H4 (cell line): ENCODE data around the gene GNB1. TPM values are rescaled to one million over a fixed set of nuclear protein-coding genes. Genes with fewer than 3 reads are reported as not detected.
A peak's percentile ranks its signal among the peaks of the same experiment; 100 is the strongest.
"Not testable (repeated sequence)": the region's sequence is repeated elsewhere in the genome, so short reads cannot be mapped to it uniquely, and the experiment has no call there.

Experiments used
- DNase-seq: peaks from one replicate; pipeline ENCODE4 v3.0.0-alpha.2; 2015; ENCODE audit warnings: low spot score
- total RNA-seq: library from RNA; depleted of rRNA; stranded (reverse); fragments of >200 nt; shearing (Covaris generic); gene quantifications from 2 replicates; pipeline ENCODE4 v1.2.3, GENCODE V29; 2014; rRNA removed

GNB1 gene
- total RNA-seq = 75.8 and 79.8 TPM in 2 replicates

DNA sequence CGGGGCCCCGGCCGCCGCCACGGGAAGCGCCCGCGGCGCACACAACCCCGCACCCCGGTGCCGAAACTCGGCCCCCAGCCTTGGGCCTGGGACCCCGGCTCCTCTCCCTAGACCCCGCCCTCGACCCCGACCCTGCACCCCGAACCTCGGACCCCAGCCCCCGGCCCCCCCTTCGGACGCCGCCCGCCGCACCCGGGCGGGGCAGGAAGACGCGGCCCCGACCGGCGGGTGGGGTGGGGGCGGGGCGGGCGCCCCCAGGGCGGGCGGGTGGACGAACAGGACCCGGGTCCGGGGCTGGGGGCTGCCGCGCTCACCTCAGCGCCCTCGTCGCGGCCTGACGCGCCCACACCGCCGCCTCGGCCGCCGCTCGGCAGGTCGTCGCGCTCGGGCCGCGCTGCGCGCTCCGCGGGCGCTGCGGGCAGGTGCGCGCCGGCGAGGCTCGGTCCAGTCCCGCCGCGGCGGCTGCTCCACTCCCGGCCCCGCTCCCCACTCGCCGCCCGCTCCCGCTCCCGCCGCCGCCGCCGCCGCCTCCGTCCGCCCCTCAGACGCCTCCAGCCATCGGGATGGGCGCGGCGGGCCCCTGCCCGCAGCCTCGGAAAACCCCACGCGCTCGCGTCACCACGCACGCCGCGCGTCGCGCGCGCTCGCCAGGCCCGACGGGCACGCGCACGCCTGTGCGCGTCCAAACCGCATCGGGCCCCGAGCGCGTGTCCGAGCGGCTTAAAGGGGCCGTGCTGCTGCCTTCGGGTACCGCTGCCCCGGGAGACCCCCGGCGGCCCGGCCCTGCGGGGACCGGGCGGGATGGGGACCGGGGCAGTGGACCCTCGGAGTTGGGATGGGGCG is at the start of gene GNB1:
TSS of gene GNB1 (minus strand) at position 582 of the 843 bp plus-strand sequence. CDS start 65,634 bp downstream, outside the sequence.
- peak; percentile 83 for DNase-seq

DNA sequence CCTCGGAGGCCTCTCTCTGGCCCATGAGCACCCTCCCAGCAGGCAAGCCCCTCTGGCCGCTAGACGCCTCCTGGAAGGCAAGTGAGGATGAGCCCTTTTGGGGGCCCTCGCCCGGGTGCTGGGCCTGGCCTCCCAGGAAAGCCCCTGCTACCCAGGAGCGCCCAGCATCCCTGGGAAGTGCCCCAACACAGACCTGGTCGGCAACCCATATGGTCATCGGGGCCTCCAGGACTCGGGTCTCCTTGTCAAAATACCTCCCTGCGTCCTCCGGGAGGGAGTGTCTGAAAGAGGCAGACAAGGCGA is 49.2 kb upstream of the GNB1 start:
- DNase-seq = no peak

DNA sequence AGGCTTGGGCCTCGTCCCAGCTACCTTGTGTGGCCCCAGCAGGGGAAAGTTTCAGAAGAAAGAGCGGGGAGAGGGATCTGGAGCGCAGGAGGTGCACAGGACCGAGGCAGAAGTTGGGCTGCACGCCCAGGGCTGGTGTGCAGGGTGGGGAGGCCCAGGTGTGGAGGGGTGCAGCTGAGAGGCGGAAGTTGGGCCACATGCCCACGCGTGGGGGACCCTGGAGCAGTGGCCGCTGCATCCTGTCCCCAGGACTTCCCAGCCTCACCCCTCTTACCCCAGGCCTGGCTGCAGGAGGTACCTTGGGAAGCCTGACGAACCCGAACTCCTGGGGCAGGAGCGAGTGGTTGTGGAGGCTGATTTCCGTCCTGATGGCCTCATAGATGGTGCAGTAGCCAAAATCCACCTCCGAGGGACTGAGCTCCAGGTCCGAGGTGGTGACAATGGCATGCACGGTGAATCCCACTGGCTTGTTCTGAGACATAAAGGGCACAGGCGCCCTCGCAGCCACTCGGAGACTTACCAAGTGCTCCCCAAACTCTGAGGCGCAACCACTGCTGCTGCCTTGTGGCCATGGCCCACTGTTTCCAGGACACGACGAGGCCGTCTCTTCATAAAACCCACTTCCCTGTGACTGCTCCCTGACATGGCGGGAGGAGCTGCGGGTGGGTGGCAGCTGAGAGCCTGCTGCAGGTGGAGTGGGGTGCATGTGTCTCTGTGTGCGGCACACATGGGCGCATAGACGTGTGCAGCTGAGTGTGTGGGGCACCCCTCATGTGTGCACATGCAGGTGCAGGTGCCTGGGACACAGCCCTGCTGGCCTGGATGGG is 48.6 kb upstream of the GNB1 start:
- DNase-seq = no peak

DNA sequence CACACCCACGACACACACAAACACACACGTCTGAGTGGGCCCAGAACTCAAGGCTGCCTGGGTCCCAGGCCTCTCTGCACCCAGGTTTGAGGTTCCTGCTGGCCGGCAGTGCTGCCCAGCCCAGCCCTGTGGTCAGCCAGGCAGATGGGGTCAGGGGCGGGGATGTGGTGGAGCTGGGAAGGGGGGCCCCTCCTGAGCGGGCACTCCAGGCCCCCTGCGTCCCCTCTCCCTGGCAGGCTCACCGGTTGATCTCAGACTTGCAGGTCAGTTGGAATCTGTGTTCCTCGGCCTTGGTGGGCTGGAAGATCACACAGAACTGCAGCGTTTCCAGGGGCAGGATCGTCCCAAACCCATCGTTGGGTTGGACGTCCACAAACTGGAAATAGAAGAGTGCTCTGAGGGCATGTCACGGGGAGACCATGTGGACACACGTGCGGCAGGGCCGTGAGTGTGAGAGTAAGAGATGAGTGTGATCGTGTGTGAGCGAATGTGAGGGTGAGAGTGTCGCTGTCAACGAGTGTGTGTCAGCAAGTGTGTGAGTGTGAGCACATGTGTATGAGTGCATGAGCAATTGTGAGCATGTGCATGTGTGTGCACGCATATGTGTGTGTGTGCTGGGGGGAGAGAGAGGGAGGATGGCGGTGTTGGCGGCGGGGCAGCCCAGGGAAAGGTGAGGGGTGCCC is 47.9 kb upstream of the GNB1 start:
- no peak for DNase-seq

DNA sequence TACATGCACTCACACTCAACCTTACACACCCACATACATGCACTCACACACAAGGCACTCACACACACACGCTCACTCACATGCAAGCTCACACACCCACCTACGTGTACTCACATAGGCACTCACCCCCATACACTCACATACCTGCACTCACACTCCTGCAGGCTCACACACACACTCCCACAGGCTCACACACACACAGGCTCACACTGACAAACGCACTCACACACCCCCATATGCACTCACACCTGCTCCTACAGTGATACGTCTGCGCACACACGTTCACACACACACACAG is 47.3 kb upstream of the GNB1 start:
- DNase-seq = no peak

DNA sequence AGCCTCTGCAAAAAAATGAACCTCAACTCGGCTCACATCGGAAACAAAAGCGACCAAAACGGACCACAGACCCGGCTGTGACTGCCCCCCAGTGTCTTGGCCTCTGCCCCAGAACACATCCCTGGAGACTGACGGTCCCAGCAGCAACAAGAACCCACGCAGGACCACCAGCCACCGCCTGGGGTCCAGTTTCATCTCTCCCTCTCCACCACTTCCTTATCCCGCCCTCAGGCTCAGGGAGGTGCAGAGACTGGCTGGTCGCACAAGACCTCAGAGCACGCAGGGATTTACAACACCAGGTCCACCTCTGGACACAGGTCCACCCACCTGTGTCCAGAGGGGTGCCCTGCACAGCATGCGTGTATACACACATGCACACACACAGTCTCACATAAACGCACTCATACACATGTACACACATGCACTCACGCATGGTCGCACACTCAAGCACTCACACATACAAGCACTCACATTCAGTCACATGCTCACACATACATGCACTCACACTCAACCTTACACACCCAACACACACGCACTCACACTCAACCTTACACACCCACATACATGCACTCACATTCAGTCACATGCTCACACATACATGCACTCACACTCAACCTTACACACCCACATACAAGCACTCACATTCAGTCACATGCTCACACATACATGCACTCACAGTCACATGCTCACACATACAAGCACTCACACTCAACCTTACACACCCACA is 46.8 kb upstream of the GNB1 start:
- no peak for DNase-seq

DNA sequence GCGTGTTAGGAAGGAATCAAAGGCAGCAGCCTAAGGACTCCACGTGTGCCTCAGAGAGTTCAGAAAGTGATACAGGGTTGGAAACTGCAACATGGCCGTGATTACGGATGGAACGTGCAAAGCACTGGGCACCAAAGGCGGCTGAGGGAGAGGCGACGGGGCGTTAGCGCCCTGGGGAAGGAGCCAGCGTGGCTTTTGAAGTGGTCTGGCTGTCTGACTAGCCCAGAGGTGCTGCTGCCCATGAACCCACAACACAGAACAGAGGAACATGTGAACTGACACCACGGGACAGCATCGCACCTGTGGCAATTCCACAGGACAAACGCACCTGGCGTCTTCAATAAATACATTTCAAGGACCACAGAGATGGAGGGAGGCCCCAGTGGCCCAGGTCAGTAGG is 46.2 kb upstream of the GNB1 start:
- DNase-seq = no peak

DNA sequence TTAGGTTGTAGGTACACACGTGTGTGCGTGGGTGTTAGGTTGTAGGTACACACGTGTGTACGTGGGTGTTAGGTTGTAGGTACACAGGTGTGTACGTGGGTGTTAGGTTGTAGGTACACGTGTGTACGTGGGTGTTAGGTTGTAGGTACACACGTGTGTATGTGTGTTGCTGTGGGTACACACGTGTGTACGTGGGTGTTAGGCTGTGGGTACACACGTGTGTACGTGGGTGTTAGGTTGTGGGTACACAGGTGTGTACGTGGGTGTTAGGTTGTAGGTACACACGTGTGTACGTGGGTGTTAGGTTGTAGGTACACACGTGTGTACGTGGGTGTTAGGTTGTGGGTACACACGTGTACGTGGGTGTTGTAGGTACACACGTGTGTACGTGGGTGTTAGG is 44.0 kb upstream of the GNB1 start:
- not testable (repeated sequence) for DNase-seq

DNA sequence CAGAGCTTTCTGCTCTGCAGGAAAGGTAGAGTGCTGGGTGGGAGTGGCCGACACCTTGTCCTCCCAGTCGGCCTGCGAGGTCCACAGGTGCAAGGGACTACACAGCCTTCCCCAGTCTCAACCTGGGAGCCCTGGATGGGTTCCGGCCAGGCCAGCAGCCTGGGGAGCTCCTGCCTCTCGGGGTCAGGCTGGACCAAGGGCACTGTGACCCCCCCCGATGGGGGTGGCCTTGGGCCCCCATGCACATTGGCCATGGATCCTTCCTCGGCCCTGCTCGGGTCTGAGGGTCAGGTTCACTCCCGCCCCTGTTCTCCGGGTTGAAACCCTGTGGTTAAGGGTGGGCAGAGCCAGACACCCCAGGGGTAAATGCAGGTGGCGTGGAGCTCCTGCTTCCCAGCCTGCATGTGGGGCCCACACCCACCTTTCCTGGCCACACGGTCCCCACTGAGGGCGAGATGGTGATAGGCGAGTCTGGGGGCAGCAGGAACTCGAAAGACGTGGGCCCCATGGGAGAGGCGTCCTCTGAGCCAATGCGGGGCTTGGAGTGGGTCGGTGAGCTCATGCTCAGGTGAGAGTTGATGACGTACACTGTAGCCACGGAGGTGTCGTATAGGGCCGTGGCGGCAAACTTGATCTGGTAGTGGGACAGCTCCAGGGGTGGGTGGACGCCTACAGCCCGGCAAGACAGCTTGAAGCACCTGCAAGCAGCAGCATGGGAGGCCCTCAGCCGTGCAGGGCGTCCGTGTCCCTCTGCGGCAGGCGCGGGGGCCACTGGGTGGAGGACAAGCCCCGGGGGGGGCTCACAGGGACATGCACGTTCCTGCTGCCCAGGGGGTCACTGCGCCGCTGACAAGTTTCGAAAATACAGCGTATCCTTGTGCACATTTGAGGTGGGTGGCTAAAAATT is 39.0 kb upstream of the GNB1 start:
- no peak for DNase-seq

DNA sequence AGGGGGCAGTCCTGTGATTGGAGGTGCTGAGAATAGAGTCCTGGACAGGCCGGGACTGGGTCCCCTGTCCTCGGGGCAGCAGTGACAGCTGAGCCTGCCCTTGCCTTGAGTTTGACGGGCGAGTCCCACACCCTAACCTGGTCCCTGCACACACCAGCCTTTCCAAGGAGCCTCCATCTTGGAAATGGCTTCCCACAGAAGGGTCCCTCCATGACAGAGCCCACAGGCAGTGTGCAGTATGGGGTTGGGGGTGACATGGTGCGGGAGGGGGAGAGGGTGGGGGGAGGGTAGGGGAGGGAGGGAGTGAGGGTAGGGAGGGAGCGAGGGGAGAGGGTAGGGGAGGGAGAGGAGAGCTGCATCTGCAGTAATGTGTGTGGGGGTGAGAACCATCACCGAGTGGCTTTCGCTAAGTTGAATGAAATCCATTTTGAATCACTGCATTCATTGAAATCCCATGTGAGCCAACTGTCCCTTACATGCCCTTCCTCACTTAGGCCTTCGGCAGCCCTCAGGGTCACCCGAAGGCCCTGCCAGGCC is 38.3 kb upstream of the GNB1 start:
- no peak for DNase-seq

DNA sequence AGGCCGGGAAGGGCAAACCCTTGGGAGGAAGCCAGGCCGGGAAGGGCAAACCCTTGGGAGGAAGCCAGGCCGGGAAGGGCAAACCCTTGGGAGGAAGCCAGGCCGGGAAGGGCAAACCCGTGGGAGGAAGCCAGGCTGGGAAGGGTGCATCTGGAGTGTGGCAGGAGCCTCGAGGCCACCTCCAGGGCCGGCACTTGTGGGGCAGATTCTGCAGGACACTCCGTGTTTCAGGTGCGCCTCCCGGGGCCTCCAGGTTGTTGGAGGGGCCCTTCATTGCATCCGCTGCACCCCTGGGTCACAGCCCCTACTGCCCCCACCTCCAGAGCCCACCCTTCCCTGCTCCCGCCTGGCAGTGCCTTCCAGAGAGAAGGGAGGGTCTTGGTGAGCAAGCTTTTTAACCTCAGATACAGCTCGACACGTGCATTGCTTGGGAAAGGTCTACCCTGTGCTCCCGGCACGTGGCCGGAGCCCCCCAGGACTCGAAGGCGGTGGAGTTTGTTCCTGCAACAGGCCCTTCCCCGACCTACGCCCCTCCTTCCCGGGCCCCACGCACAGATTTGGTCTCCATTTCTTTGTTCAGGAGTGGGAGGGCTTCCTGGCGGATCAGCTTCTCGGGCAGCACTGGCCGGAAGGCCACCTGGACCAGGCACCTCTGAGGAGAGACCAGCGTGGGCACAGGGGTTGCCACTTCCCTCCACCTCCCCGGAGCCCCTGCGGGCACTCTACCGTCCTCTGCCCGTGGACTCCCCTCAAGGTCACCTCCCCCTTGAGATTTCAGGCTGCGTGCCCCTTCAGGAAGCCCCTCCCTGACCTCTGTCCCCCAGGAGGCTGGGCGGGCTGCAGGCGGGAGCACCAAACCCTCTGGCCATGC is 37.6 kb upstream of the GNB1 start:
- no peak for DNase-seq

DNA sequence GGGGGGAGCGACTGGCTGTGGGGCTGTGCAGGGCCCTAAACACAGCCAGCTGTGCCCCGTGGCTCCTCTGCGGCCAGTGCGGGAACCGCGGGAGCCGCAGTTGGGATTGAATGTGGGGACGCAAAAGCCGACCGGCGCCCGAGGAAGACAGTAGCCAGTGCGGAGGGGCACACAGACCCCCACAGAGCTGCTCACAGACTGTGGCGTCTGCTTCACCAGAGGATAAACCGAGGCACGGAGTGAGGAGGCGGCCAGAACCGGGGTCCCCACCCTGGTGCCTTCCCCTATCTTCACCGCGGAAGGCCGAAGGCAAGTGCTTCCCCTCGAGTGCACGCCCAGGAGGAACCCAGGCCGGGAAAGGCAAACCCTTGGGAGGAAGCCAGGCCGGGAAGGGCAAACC is 36.9 kb upstream of the GNB1 start:
- no peak for DNase-seq

DNA sequence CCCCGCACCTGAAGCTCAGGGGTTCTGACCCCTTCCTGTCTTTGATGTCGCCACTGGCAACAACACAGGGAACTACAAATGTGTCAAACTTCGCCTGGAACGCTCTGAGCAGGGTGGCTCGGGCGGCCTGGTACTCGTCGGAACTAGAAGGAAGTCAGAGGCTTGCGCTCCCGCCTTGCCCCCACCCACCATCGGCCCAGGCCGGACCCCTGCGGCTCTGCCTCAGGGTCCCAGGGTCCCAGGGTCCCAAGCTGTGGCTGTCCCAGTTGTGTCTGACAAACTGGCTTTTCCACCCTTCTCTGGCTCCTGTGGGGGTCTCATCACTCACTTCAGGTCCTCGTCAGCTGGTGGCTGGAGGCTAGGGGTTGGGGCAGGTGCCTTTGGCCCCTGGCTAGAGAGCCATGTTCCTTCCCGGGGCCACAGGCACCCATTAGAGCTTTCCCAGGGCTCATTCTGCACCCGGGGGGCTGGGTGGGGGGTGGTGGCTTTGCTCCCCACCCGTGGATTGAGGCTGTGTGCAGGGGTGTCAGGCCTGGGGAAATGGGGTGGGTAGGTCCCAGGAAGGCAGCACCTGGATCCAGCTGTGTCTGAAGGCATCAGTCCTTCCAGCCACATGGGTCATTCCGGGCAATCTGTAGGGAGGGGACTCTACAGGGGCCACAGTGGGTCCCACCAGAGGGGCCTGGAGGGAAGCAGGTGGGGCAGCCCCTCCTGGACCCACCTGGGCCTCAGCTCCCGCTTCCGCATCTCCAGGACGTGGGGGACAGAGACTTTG is 36.2 kb upstream of the GNB1 start:
- DNase-seq = no peak

DNA sequence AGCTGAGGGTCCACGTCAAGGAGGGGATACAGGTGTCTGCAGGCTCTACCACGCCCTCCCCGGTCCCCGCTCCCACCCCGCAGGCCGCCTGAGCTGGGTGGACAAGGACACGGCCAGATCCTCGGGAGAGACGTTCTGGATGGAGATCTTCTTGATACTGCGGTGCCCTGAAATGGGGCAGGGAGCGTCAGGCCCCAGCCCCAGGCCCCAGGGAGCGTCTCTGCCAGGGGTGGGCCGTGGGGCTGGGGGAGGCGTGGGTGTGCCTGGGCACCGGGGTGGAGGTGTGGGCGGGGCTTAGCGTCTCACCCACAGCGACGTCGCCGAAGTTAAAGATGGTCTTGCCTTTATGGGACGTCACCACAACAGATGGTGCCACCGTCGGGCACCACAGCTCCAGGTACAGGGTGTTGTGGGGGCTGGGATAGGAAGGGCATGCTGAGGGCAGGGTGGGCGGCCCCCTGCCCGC is 35.5 kb upstream of the GNB1 start:
- DNase-seq = no peak

DNA sequence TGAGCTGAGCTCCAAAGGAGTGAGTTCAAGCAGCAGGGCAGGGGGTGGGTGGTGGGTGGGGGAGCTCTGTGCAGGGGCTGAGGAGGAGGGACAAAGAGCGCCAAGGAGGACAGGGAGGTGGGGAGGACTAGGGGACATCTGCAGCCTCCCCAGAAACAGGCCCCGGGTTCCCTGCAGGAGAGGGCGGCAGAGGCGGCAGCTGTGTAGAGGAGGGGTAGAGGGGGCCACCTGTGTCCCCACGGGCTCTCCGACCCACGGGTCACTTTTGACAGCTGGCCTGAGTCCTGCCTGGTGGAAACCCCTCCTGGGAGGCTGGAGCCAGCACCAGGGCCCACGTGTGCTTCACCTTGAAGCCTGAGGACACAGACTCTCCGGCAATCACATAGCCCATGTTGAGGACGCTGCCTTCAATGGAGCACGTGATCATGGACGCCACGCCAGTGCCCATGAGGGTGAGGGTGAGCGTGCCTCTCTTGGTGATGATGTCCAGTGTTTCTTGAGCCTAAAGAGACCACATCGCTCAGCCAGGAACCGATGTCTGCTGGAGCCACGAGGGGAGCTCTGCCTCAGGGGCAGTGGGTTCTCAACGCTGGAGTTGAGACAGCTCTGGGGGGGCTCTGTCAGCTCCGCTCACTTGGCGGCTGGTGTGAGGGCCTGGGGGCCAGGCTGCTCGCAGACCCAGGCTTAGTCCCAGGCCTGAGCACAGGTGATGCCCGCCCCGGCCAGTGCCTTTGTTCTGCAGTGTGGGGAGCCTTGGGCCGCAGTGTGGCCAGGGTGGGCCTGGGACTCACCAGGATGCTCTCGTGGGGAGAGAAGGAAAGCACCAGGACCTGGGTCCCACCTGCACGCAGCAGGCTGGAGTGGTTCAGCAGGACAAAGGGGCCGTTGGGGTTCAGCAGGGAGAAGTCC is 34.8 kb upstream of the GNB1 start:
- no peak for DNase-seq

DNA sequence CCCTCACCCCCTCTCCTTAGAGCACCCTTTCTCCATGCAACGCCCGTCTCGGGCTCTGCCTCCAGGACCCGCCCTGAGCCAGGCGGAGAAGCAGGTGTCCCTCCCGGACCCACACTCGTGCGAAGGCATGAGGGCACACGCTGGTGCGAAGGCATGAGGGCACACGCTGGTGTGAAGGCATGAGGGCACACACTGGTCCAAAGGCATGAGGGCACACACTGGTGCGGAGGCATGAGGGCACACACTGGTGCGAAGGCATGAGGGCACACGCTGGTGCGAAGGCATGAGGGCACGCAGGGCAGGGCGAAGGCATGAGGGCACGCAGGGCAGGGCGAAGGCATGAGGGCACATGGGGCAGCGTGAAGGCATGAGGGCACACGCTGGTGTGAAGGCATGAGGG is 34.0 kb upstream of the GNB1 start:
- no peak for DNase-seq

DNA sequence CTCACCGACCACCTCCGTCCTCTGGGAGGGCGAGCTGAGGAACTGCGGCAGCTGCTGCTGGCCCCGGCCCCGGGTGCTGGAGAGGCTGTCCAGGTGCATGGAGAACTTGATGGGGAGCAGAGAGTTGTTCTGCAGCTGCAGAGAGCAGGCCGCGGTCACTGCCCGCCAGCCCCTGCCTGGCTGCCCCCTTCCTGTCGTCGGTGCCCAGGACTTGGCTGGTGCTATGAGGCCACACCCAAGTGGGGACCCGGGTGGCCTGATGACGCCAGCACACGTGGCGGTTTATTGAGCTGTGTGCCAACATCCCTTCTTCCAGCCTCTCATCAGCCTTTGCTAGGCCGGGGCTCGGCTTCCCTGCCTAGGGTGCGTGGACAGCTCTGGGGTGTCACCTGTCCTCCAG is 33.5 kb upstream of the GNB1 start:
- no peak for DNase-seq
